MM.1S (cell line): ENCODE results near the gene SLC4A7.

Source experiments
- DNase-seq: peaks from one replicate; pipeline ENCODE4 v3.0.0-alpha.2; 2015
- H2AFZ ChIP-seq: fragments of 300-600 bp; sonication (generic); 2 replicates; pipeline ENCODE4 v1.6.0; 2016; ENCODE audit warnings: antibody characterized with exemption, low read length
- H3F3A ChIP-seq: fragments of 300-600 bp; sonication (generic); 2 replicates; pipeline ENCODE4 v1.6.1; 2016; ENCODE audit warnings: mild to moderate bottlenecking, antibody characterized with exemption, low read length, moderate library complexity, mixed read lengths; ENCODE audit not compliant: insufficient read depth
- H3K27ac ChIP-seq: fragments of 300-600 bp; sonication (generic); 2 replicates; pipeline ENCODE4 v1.5.1; 2016; ENCODE audit warnings: mild to moderate bottlenecking, low read length
- H3K27me3 ChIP-seq: fragments of 300-600 bp; sonication (generic); replicated peaks from 2 replicates; pipeline ENCODE4 v1.6.0; 2016; ENCODE audit warnings: low read length; ENCODE audit not compliant: insufficient read depth
- H3K36me3 ChIP-seq: fragments of 300-600 bp; sonication (generic); replicated peaks from 2 replicates; pipeline ENCODE4 v1.6.1; 2016; ENCODE audit warnings: mild to moderate bottlenecking, low read length, mixed read lengths; ENCODE audit not compliant: insufficient read depth
- H3K4me1 ChIP-seq: fragments of 300-600 bp; sonication (generic); 2 replicates; pipeline ENCODE4 v1.6.1; 2016; ENCODE audit warnings: low read length, mixed read lengths
- H3K4me2 ChIP-seq: fragments of 300-600 bp; sonication (generic); 2 replicates; pipeline ENCODE4 v1.6.0; 2016; ENCODE audit warnings: low read depth, low read length
- H3K4me3 ChIP-seq: fragments of 300-600 bp; sonication (generic); 2 replicates; pipeline ENCODE4 v1.5.1; 2016; ENCODE audit warnings: low read length, mixed read lengths
- H3K79me2 ChIP-seq: fragments of 300-600 bp; sonication (generic); 2 replicates; pipeline ENCODE4 v1.6.1; 2016; ENCODE audit warnings: mixed run types, low read length, mixed read lengths
- H3K9ac ChIP-seq: fragments of 300-600 bp; sonication (generic); 2 replicates; pipeline ENCODE4 v1.6.1; 2016; ENCODE audit warnings: low read length, mixed read lengths
- H3K9me2 ChIP-seq: fragments of 300-600 bp; sonication (generic); replicated peaks from 2 replicates; pipeline ENCODE4 v1.6.1; 2016; ENCODE audit warnings: mild to moderate bottlenecking, low read length, mixed read lengths; ENCODE audit not compliant: insufficient read depth
- H3K9me3 ChIP-seq: fragments of 300-600 bp; sonication (generic); replicated peaks from 2 replicates; pipeline ENCODE4 v1.6.1; 2016; ENCODE audit warnings: mild to moderate bottlenecking, low read length, mixed read lengths; ENCODE audit not compliant: insufficient read depth
- H4K20me1 ChIP-seq: fragments of 300-600 bp; sonication (generic); 2 replicates; pipeline ENCODE4 v1.6.1; 2016; ENCODE audit warnings: mild to moderate bottlenecking, low read length, moderate library complexity, mixed read lengths; ENCODE audit not compliant: insufficient read depth
- EZH2 ChIP-seq: fragments of 300-600 bp; sonication (generic); optimal IDR thresholded peaks from 2 replicates; pipeline ENCODE3; 2017; ENCODE audit warnings: low read depth, mild to moderate bottlenecking, antibody characterized with exemption, low read length, mixed read lengths
- EZH2phosphoT487 ChIP-seq: fragments of 300-600 bp; sonication (generic); IDR thresholded peaks from 2 replicates; pipeline ENCODE4 v1.6.1; 2018; ENCODE audit warnings: antibody characterized with exemption, low read length
- TF ChIP-seq, protein P1 (sequence below): fragments of 300-600 bp; sonication (generic); IDR thresholded peaks from 2 replicates; pipeline ENCODE4 v1.5.1; 2016; ENCODE audit warnings: antibody characterized with exemption, low read length, mixed read lengths

The SLC4A7 gene

GRCh38 chr3:27486336-27486735 lies 2.2 kb upstream of the SLC4A7 start:
- no peaks in the 10 kb centered on the region for H3K9me3 ChIP-seq
- H3K36me3 ChIP-seq = no peaks in the 10 kb centered on the region
- no peak overlapping the region for H2AFZ ChIP-seq
- TF ChIP-seq EZH2 (no peak), EZH2phosphoT487 (no peak)
- TF ChIP-seq, protein P1, sequence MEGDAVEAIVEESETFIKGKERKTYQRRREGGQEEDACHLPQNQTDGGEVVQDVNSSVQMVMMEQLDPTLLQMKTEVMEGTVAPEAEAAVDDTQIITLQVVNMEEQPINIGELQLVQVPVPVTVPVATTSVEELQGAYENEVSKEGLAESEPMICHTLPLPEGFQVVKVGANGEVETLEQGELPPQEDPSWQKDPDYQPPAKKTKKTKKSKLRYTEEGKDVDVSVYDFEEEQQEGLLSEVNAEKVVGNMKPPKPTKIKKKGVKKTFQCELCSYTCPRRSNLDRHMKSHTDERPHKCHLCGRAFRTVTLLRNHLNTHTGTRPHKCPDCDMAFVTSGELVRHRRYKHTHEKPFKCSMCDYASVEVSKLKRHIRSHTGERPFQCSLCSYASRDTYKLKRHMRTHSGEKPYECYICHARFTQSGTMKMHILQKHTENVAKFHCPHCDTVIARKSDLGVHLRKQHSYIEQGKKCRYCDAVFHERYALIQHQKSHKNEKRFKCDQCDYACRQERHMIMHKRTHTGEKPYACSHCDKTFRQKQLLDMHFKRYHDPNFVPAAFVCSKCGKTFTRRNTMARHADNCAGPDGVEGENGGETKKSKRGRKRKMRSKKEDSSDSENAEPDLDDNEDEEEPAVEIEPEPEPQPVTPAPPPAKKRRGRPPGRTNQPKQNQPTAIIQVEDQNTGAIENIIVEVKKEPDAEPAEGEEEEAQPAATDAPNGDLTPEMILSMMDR = no peak
- H4K20me1 ChIP-seq = no peaks in the 10 kb centered on the region
- no peak overlapping the region for H3K4me3 ChIP-seq
- no peaks in the 10 kb centered on the region for H3K27me3 ChIP-seq
- no peak overlapping the region for H3K9ac ChIP-seq
- H3F3A ChIP-seq = peaks cover 7% of the 10 kb centered on the region; the same call in 1 of the 2 replicates
- no peak for DNase-seq
- no peaks in the 10 kb centered on the region for H3K9me2 ChIP-seq
- H3K4me2 ChIP-seq = no peak overlapping the region
- H3K4me1 ChIP-seq = no peaks in the 10 kb centered on the region
- no peak overlapping the region for H3K27ac ChIP-seq
- H3K79me2 ChIP-seq = peaks cover 19% of the 10 kb centered on the region; the same call in 1 of the 2 replicates

GRCh38 chr3:27485866-27486265 lies 1.7 kb upstream of the SLC4A7 start:
- DNase-seq = no peak
- Histone ChIP-seq H3F3A (peaks cover 7% of the 10 kb centered on the region; the same call in 1 of the 2 replicates), H3K9ac (no peak overlapping the region), H3K4me1 (no peaks in the 10 kb centered on the region), H3K79me2 (peaks cover 19% of the 10 kb centered on the region; the same call in 1 of the 2 replicates), H4K20me1 (no peaks in the 10 kb centered on the region), H3K9me2 (no peaks in the 10 kb centered on the region), H3K36me3 (no peaks in the 10 kb centered on the region), H3K27me3 (no peaks in the 10 kb centered on the region), H3K27ac (no peak overlapping the region), H3K9me3 (no peaks in the 10 kb centered on the region), H3K4me2 (no peak overlapping the region), H2AFZ (no peak overlapping the region), H3K4me3 (no peak overlapping the region)
- TF ChIP-seq, protein P1 = no peak
- no peak for TF ChIP-seq EZH2phosphoT487
- TF ChIP-seq EZH2 = no peak

DNA sequence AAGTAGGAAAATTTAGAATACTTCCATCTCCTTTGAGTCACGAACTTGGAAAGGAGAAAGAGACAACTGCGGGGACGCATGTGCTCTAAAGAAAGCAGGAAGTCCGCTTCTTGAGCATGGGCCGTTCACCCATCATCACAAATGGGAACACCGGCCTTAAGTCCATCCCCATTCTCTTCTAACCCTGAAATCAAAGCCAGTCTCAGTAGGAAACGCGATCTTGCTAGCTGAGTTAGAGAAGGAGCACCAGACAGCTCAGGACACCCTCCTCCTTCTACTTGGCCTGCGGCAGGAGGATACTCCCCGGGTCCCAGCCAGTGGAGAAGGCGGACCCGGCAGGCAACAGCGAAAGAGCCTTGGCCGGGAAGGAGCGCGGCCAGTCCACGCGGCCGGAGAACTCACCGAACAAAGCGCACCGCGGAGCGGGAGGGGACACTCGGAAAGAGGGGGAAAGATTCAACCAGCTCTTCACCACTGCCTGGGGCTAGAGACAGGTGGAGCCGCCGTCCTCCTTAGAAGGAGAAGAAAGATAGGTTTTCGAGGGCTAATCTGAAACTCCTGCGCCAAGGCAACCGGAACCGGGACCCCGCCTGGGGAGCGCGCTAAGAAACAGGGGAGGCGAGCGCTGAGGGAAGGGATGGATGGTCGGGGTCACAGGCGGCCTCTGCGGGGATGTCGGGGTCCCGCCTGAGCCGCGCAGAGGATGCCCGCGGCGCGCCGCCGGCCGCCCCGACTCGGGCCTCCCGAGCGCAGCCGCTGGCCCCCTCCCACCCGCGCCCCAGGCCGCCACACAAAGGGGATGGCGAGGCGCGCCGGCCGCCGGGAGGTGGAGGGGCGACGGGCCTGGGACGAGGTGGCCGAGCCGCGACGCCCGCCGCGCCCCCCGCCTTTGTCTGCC lies 818 bp downstream of the SLC4A7 start:
- no peaks in the 10 kb centered on the region for H4K20me1 ChIP-seq
- H3K4me1 ChIP-seq = no peaks in the 10 kb centered on the region
- peak overlapping the region; percentile 85 for H3K4me3 ChIP-seq
- peak overlapping the region; percentile 37; the same call in 1 of the 2 replicates for H3K27ac ChIP-seq
- H3K36me3 ChIP-seq = no peaks in the 10 kb centered on the region
- H3K79me2 ChIP-seq = peaks cover 33% of the 10 kb centered on the region; the same call in 1 of the 2 replicates
- peak overlapping the region; percentile 96 for H2AFZ ChIP-seq
- H3K27me3 ChIP-seq = no peaks in the 10 kb centered on the region
- H3F3A ChIP-seq = peaks cover 7% of the 10 kb centered on the region; the same call in 1 of the 2 replicates
- no peak for TF ChIP-seq EZH2phosphoT487
- no peak for TF ChIP-seq EZH2
- TF ChIP-seq, protein P1 = no peak
- H3K9me3 ChIP-seq = no peaks in the 10 kb centered on the region
- DNase-seq = peak; percentile 58
- no peaks in the 10 kb centered on the region for H3K9me2 ChIP-seq
- peak overlapping the region; percentile 60 for H3K9ac ChIP-seq
- peak overlapping the region; percentile 87 for H3K4me2 ChIP-seq
